Ovary (tissue), 9 donors: ENCODE measurements around the gene EYA2. TPM values are rescaled to one million over a fixed set of nuclear protein-coding genes. Genes with fewer than 3 reads are reported as not detected.

Experiments
- DNase-seq, 5 donors: peaks; one replicate each; pipeline ENCODE4 v3.0.0-alpha.2; 2019 to 2020
- H3K27ac ChIP-seq, 2 donors: fragments of 200-600 bp; one replicate each; pipeline versions ENCODE4 v1.5.1 to v1.8.0; 2019 to 2022
- H3K27me3 ChIP-seq: fragments of 200-600 bp; one replicate; pipeline ENCODE4 v1.8.0; 2022
- H3K36me3 ChIP-seq: fragments of 200-600 bp; sonication (generic); one replicate; pipeline ENCODE4 v1.5.1; 2019
- H3K4me1 ChIP-seq: one replicate; pipeline ENCODE4 v1.8.1; 2013; ENCODE audit warnings: mild to moderate bottlenecking, moderate library complexity; ENCODE audit not compliant: insufficient read depth
- H3K4me3 ChIP-seq: fragments of 200-600 bp; sonication (generic); one replicate; pipeline ENCODE4 v1.5.1; 2017
- H3K9me3 ChIP-seq, 2 donors: fragments of 200-600 bp in 1 of 2; sonication (generic) in 1 of 2; one replicate each; pipeline versions ENCODE4 v1.5.1 to v1.8.1; 2013 to 2019; ENCODE audit warnings: mild to moderate bottlenecking in 1 of 2, moderate library complexity in 1 of 2
- CTCF ChIP-seq, 3 donors: fragments of 450-650 bp in 2 of 3; fragments of 200-600 bp in 1 of 3; IDR thresholded peaks; one replicate each; pipeline versions ENCODE4 v1.5.1 to v1.8.0; 2016 to 2022; ENCODE audit warnings: antibody characterized with exemption in 3 of 3, mild to moderate bottlenecking in 1 of 3
- EP300 ChIP-seq: sonication (generic); formaldehyde crosslinking; IDR thresholded peaks from one replicate; pipeline ENCODE4 v1.6.1; 2017; ENCODE audit warnings: antibody characterized with exemption
- POLR2A ChIP-seq: fragments of 450-650 bp; IDR thresholded peaks from one replicate; pipeline ENCODE4 v1.6.1; 2017; ENCODE audit warnings: antibody characterized with exemption, mild to moderate bottlenecking, moderate library complexity
- WGBS, 3 donors: extraction: QIAGEN DNeasy Blood & Tissue Kit in 1 of 3; methylation state at CpG; one replicate each; pipeline versions ENCODE4 v1.1.5 to v1.1.7; 2013 to 2017; 5-methylcytosine and 5-hydroxymethylcytosine counted together
- intact Hi-C, 4 donors: fragments of 100-400 bp; cut with DNase I; formaldehyde crosslinking; loops; one replicate each; pipeline versions ENCODE4 v1.11.0 to v1.15.1; 2022 to 2023
- polyA plus RNA-seq, 2 donors: library from polyadenylated mRNA; stranded (reverse); fragments of 200-250 nt in 1 of 2; fragments of 350-450 nt in 1 of 2; fragmentation: Illumina TruSeq in 1 of 2; extraction: RNeasy Lipid Tissue Mini Kit (QIAGEN cat#74804) in 1 of 2; gene quantifications; one replicate each; pipeline ENCODE4 v1.2.3, GENCODE V29; 2013 to 2014
- total RNA-seq, 7 donors: library from RNA; depleted of rRNA in 2 of 7; stranded (reverse); fragments of >200 nt in 2 of 7; fragmentation: NEBNext Ultra II Directional in 3 of 7; extraction: Animal tissue kit (Norgen Biotek cat#: 25700) in 3 of 7; gene quantifications; one replicate each; pipeline versions ENCODE4 v1.1.0 to v1.2.4, GENCODE V29; 2016 to 2023
- donor health status: DM: no; HTN: no; CAD: no; lungs with moderate emphysema.
- donor health status: DM: no; HTN: no; CAD: no.
- donor health status: Bipolar disorder and iron deficiency.
- donor health status: DM: yes; HTN: yes; CAD: no.
- donor health status: DM: no; HTN: no; CAD: no.
- donor health status: DM: yes; HTN: yes; CAD: no.

Gene EYA2
- total and polyA plus RNA-seq, 9 donors: 0.18 to 7.6 (median 1.7) TPM

GRCh38 chr20:47227119-47227518 is 332.5 kb downstream of the EYA2 start:
- DNase-seq: no peak
- TF ChIP-seq POLR2A (no peak), CTCF (IDR thresholded peaks at IDR 0.05) (no peak), EP300 (no peak)
- Histone ChIP-seq H3K4me1 (no peaks in the 10 kb centered on the region), H3K4me3 (no peak overlapping the region), H3K9me3 (no peaks in the 10 kb centered on the region), H3K27me3 (no peaks in the 10 kb centered on the region), H3K36me3 (no peaks in the 10 kb centered on the region), H3K27ac (no peak overlapping the region)
- intact Hi-C loops: no loop called here
- 92 to 98% (median 94%) methylated on average over 7 of the region's 7 CpGs for WGBS, 3 donors

DNA sequence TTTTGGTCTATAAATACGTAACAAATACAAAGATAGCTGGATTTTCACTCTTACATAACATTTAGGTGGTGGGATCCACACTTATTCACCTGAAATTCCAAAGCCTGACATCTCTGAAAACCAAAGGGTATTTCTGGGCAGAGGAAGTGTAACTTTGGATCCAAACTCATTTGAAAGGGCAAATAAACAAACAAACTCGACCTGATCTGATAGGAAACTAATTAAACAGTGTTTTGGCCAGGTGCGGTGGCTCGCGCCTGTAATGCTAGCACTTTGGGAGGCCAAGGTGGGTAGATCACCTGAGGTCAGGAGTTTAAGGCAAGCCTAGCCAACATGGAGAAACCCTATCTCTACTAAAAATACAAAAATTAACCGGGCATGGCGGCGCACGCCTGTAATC is 332.9 kb downstream of the EYA2 start:
- Histone ChIP-seq H3K27ac (no peak overlapping the region), H3K9me3 (no peaks in the 10 kb centered on the region), H3K27me3 (no peaks in the 10 kb centered on the region), H3K4me3 (no peak overlapping the region), H3K36me3 (no peaks in the 10 kb centered on the region), H3K4me1 (no peaks in the 10 kb centered on the region)
- TF ChIP-seq CTCF (IDR thresholded peaks at IDR 0.05) (no peak), POLR2A (no peak), EP300 (no peak)
- WGBS, 3 donors: 93 to 94% (median 94%) methylated on average over 9 of the region's 9 CpGs
- no peak for DNase-seq
- intact Hi-C loops: no loop called here

GRCh38 chr20:47228654-47229053 is 334.0 kb downstream of the EYA2 start:
- WGBS, 3 donors: 70 to 75% (median 74%) methylated on average over 5 of the region's 5 CpGs
- DNase-seq: no peak
- Histone ChIP-seq H3K4me3 (no peak overlapping the region), H3K36me3 (no peaks in the 10 kb centered on the region), H3K27me3 (no peaks in the 10 kb centered on the region), H3K27ac (no peak overlapping the region), H3K4me1 (no peaks in the 10 kb centered on the region), H3K9me3 (no peaks in the 10 kb centered on the region)
- TF ChIP-seq EP300: no peak
- TF ChIP-seq CTCF (IDR thresholded peaks at IDR 0.05): no peak
- TF ChIP-seq POLR2A: no peak
- intact Hi-C loops: no loop called here

- WGBS, 3 donors: 93 to 96% (median 96%) methylated on average over 8 of the region's 8 CpGs
- Histone ChIP-seq H3K4me3 (no peak overlapping the region), H3K9me3 (no peaks in the 10 kb centered on the region), H3K4me1 (no peaks in the 10 kb centered on the region), H3K36me3 (no peaks in the 10 kb centered on the region), H3K27me3 (no peaks in the 10 kb centered on the region), H3K27ac (no peak overlapping the region)
- intact Hi-C loops: no loop called here
- DNase-seq: no peak
- no peak for TF ChIP-seq POLR2A
- TF ChIP-seq EP300: no peak
- TF ChIP-seq CTCF (IDR thresholded peaks at IDR 0.05): no peak
These were observed 336.2 kb downstream of the EYA2 start for GRCh38 chr20:47230811-47231256.
